Peyer's patch (tissue), 4 donors: ENCODE measurements around the gene ICA1. TPM values are rescaled to one million over a fixed set of nuclear protein-coding genes. Genes with fewer than 3 reads are reported as not detected.
"Not testable (repeated sequence)": the region's sequence is repeated elsewhere in the genome, so short reads cannot be mapped to it uniquely, and the experiment has no call there.

Experiments
- DNase-seq, 3 donors: peaks; one replicate each; pipeline ENCODE4 v3.0.0-alpha.2; 2017 to 2019
- H3K27ac ChIP-seq, 4 donors: fragments of 200-600 bp; sonication (generic); one replicate each; pipeline ENCODE4 v1.5.1; 2016 to 2019
- H3K27me3 ChIP-seq, 2 donors: fragments of 200-600 bp; sonication (generic); one replicate each; pipeline ENCODE4 v1.5.1; 2019
- H3K36me3 ChIP-seq, 3 donors: fragments of 200-600 bp; sonication (generic); one replicate each; pipeline ENCODE4 v1.5.1; 2016 to 2019
- H3K4me1 ChIP-seq, 4 donors: fragments of 200-600 bp; sonication (generic); one replicate each; pipeline ENCODE4 v1.5.1; 2016 to 2019
- H3K4me3 ChIP-seq, 4 donors: fragments of 200-600 bp; sonication (generic); 1 replicate in 3 of 4; 2 replicates in 1 of 4; pipeline ENCODE4 v1.5.1; 2016 to 2019; ENCODE audit warnings: mild to moderate bottlenecking in 1 of 4
- H3K9me3 ChIP-seq, 4 donors: fragments of 200-600 bp; sonication (generic); one replicate each; pipeline ENCODE4 v1.5.1; 2016 to 2019; ENCODE audit warnings: mild to moderate bottlenecking in 1 of 4
- POLR2A ChIP-seq, 2 donors: fragments of 450-650 bp; IDR thresholded peaks; one replicate each; pipeline ENCODE4 v1.5.1; 2017; ENCODE audit warnings: antibody characterized with exemption in 2 of 2, mild to moderate bottlenecking in 2 of 2, moderate library complexity in 2 of 2
- total RNA-seq, 4 donors: library from RNA; depleted of rRNA; stranded (reverse); fragments of >200 nt; gene quantifications; one replicate each; pipeline ENCODE4 v1.1.0, GENCODE V29; 2016
- TF ChIP-seq, protein P1 (sequence below), 6 experiments: fragments of 450-650 bp in 4 of 6; fragments of 200-600 bp in 2 of 6; sonication (generic) in 1 of 6; IDR thresholded peaks; one replicate each; pipeline ENCODE4 v1.5.1; 2017 to 2019; ENCODE audit warnings: antibody characterized with exemption in 6 of 6, mild to moderate bottlenecking in 3 of 6, moderate library complexity in 1 of 6

Gene ICA1
- total RNA-seq, 4 donors from 2014 or later, result 37.0 to 79.9 (median 52.4) TPM

DNA sequence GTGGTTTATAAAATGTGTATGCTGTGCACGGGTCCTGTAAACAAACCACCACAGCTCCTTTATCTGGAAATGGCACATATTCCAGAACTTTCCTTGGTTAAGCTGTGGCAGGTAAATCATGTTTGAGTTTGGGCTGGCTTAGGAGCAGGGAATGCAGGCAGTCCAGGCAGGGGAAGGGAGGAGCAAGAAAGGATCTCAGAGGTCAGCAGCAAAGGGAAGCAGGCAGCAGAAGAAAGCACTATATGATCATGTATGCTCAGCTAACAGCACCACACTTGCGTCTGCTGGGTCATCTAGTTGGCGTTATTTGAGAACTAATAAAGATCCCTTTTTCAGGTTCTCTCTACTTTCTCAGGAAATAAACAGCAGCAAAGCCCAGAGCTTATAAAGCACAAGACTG lies 7.8 kb downstream of the ICA1 start:
- no peak overlapping the region for H3K27ac ChIP-seq

DNA sequence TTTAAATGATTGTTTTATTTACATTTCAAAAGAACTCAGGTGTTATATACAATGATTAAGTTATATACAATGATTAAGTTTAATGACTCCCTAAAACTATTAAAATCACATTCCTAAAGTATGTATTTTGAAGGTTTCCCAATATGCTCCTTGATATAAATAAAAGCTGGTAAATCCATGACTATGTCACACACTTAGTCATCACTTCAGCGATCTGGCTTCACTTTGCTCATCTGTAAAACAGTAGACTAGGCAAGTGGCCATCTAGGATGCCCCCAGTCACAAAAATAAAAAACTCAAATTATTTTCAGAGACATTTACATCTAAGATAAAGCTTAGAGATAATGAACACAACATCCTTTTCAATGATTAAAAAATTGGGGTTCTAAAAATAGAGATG lies 10.8 kb downstream of the ICA1 start:
- no peaks in the 10 kb centered on the region for H3K27me3 ChIP-seq
- H3K4me3 ChIP-seq, result no peak overlapping the region
- TF ChIP-seq, protein P1, sequence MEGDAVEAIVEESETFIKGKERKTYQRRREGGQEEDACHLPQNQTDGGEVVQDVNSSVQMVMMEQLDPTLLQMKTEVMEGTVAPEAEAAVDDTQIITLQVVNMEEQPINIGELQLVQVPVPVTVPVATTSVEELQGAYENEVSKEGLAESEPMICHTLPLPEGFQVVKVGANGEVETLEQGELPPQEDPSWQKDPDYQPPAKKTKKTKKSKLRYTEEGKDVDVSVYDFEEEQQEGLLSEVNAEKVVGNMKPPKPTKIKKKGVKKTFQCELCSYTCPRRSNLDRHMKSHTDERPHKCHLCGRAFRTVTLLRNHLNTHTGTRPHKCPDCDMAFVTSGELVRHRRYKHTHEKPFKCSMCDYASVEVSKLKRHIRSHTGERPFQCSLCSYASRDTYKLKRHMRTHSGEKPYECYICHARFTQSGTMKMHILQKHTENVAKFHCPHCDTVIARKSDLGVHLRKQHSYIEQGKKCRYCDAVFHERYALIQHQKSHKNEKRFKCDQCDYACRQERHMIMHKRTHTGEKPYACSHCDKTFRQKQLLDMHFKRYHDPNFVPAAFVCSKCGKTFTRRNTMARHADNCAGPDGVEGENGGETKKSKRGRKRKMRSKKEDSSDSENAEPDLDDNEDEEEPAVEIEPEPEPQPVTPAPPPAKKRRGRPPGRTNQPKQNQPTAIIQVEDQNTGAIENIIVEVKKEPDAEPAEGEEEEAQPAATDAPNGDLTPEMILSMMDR (IDR thresholded peaks at IDR 0.05), result no peak
- no peak for TF ChIP-seq POLR2A (IDR thresholded peaks at IDR 0.05)
- H3K27ac ChIP-seq, result no peak overlapping the region
- H3K4me1 ChIP-seq, result no peaks in the 10 kb centered on the region
- DNase-seq, result no peak
- H3K36me3 ChIP-seq, result no peaks in the 10 kb centered on the region
- no peaks in the 10 kb centered on the region for H3K9me3 ChIP-seq

More for the DNA sequence above, 7.8 kb downstream of the ICA1 start:
- H3K27me3 ChIP-seq, result no peaks in the 10 kb centered on the region
- H3K36me3 ChIP-seq, result no peaks in the 10 kb centered on the region
- DNase-seq, result no peak
- TF ChIP-seq, protein P1 (IDR thresholded peaks at IDR 0.05), result no peak
- no peaks in the 10 kb centered on the region for H3K9me3 ChIP-seq
- no peaks in the 10 kb centered on the region for H3K4me1 ChIP-seq
- no peak overlapping the region for H3K4me3 ChIP-seq

DNA sequence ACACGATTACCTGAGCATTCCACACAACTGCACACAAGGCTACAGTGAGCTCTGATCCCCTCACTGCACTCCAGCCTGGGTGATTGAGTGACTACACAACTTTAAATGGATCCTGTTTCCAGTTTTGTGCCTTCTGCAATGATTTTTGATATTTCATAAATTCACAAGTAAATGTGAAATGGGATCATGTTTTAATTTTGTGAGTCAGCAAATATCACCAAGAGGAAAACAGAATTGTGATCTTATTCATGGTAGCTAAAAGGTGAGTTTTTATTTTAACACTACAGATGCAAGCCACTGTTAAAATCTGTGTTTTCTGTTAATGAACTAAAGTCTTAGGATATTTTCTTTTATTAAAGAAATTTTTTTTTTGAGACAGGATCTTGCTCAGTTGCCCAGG lies 11.4 kb downstream of the ICA1 start:
- Histone ChIP-seq H3K27me3 (no peaks in the 10 kb centered on the region), H3K9me3 (no peaks in the 10 kb centered on the region), H3K36me3 (no peaks in the 10 kb centered on the region), H3K4me1 (no peaks in the 10 kb centered on the region), H3K4me3 (no peak overlapping the region), H3K27ac (no peak overlapping the region)
- no peak for DNase-seq
- TF ChIP-seq, protein P1 (IDR thresholded peaks at IDR 0.05), result no peak
- no peak for TF ChIP-seq POLR2A (IDR thresholded peaks at IDR 0.05)

DNA sequence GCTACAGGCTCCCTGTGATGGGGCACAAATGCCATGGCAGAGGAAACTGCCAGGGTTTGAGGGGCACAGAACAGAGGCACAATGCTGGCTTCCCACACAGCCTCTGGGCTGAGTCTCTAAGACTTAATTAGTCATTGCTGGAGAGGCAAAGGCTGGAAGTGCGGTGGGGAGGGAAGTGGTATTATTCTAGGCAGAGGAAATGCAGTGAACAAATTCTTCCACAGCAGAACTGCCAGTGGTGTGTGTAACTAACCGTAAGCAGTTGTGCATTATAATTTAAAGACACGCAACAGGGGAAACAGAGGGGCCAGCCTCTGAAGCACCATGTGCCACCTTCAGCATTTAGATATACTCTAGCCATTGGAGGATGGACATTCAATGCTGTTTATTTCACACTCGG lies 12.8 kb downstream of the ICA1 start:
- Histone ChIP-seq H3K9me3 (no peaks in the 10 kb centered on the region), H3K27me3 (no peaks in the 10 kb centered on the region), H3K4me3 (no peak overlapping the region), H3K36me3 (no peaks in the 10 kb centered on the region), H3K27ac (no peak overlapping the region), H3K4me1 (no peaks in the 10 kb centered on the region)
- DNase-seq, result no peak
- no peak for TF ChIP-seq POLR2A (IDR thresholded peaks at IDR 0.05)
- TF ChIP-seq, protein P1 (IDR thresholded peaks at IDR 0.05), result no peak

DNA sequence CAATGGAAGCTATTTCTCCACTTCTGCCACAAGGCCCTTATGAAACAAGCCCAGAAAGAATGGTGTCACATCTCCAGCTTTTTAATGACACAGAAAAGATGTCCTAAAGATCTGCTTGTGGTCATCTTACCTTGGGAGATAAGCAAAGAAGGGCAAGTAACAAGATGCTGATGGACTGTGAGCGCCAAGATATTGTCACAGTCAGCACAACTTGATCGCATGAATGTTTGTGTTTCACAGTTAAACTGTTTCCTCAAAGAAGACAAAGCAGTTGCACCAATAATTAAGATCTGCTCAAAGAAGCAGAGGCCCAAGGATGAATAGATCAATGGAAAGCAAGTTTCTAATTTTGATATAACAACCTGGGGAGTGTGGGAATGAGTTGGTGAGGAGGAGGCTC lies 15.9 kb downstream of the ICA1 start:
- Histone ChIP-seq H3K9me3 (no peaks in the 10 kb centered on the region), H3K27me3 (no peaks in the 10 kb centered on the region), H3K27ac (no peak overlapping the region), H3K4me1 (no peaks in the 10 kb centered on the region), H3K36me3 (no peaks in the 10 kb centered on the region), H3K4me3 (no peak overlapping the region)
- DNase-seq, result no peak
- TF ChIP-seq, protein P1 (IDR thresholded peaks at IDR 0.05), result no peak
- no peak for TF ChIP-seq POLR2A (IDR thresholded peaks at IDR 0.05)

DNA sequence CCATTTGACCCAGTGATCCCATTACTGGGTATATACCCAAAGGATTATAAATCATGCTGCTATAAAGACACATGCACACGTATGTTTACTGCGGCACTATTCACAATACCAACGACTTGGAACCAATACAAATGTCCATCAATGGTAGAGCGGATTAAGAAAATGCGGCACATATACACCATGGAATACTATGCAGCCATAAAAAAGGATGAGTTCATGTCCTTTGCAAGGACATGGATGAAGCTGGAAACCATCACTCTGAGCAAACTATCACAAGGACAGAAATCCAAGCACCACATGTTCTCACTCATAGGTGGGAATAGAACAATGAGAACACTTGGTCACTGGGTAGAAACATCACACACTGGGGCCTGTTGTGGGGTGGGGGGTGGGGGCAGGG lies 16.9 kb downstream of the ICA1 start:
- H3K4me3 ChIP-seq, H3K27me3 ChIP-seq, H3K9me3 ChIP-seq, H3K4me1 ChIP-seq, DNase-seq, H3K36me3 ChIP-seq, H3K27ac ChIP-seq: not testable (repeated sequence)

DNA sequence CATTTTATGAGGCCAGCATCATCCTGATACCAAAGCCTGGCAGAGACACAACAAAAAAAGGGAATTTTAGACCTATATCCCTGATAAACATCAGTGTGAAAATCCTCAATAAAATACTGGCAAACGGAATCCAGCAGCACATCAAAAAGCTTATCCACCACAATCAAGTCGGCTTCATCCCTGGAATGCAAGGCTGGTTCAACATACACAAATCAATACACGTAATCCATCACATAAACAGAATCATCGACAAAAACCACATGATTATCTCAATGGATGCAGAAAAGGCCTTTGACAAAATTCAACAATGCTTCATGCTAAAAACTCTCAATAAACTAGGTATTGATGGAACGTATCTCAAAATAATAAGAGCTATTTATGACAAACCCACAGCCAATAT lies 18.9 kb downstream of the ICA1 start:
- not testable (repeated sequence) for H3K4me1 ChIP-seq, H3K9me3 ChIP-seq, DNase-seq, H3K4me3 ChIP-seq, H3K27ac ChIP-seq, H3K27me3 ChIP-seq, H3K36me3 ChIP-seq

DNA sequence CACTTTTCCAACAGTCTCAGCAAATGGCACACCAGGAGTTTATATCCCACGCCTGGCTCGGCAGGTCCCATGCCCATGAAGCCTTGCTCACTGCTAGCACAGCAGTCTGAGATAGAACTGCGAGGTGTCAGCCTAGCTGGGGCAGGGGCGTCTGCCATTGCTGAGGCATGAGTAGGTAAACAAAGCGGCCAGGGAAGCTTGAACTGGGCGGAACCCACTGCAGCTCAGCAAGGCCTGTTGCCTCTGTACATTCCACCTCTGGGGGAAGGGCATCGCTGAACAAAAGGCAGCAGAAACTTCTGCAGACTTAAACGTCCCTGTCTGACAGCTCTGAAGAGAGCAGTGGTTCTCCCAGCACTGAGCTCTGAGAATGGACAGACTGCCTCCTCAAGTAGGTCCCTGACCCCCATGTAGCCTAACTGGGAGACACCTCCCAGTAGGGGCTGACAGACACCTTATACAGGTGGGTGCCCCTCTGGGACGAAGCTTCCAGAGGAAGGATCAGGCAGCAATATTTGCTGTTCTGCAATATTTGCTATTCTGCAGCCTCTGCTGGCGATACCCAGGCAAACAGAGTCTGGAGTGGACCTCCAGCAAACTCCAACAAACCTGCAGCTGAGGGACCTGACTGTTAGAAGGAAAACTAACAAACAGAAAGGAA lies 22.1 kb downstream of the ICA1 start:
- H3K27me3 ChIP-seq, DNase-seq, H3K9me3 ChIP-seq, H3K36me3 ChIP-seq, H3K27ac ChIP-seq, H3K4me3 ChIP-seq, H3K4me1 ChIP-seq: not testable (repeated sequence)
